K562 (cell line): Measurements from ENCODE around the gene DCAF8. TPM values are rescaled to one million over a fixed set of nuclear protein-coding genes. Genes with fewer than 3 reads are reported as not detected.

ENCODE experiments used
- ATAC-seq: fragments of 200-7000 bp; cut with Tn5 transposase; 3 replicates; pipeline ENCODE4 v1.9.1; 2020; ENCODE audit warnings: moderate library complexity
- BruUV-seq: library from RNA; stranded (reverse); fragments of 400-500 nt; replicated peaks from 2 replicates; lab custom pipeline; 2021; lab: Mats Ljungman, UMichigan
- CTCF ChIA-PET: fragments of 300-600 bp; formaldehyde crosslinking; extraction: SDS; loops from one replicate; lab custom pipeline; 2021; ENCODE audit warnings: low intra/inter-chr PET ratio; lab: Yijun Ruan, JAX
- POLR2A ChIA-PET: fragments of 300-600, 350-650 bp; sonication (Branson Sonifier 250); formaldehyde crosslinking; extraction: SDS; loops from one replicate; lab custom pipeline; 2021; ENCODE audit warnings: antibody characterized with exemption, inconsistent platforms; lab: Yijun Ruan, JAX
- DNase-seq, 4 experiments: peaks; one replicate each; pipeline versions ENCODE4 v3.0.0 to v3.0.0-alpha.2; 2011 to 2018; ENCODE audit warnings: low spot score in 3 of 4, mixed read lengths in 3 of 4; ENCODE audit errors: extremely low read depth in 1 of 4
- FAIRE-seq: peaks from 2 replicates; lab custom pipeline; 2011; peaks lifted over from hg19 to GRCh38; lab: Jason Lieb, UNC
- H2AFZ ChIP-seq: 2 replicates; pipeline ENCODE4 v1.6.0; 2011; ENCODE audit warnings: low read depth, low read length, control low read depth, inconsistent platforms
- H3K27ac ChIP-seq: fragments of 200-600 bp; 3 replicates; pipeline ENCODE4 v1.8.0; 2011; ENCODE audit warnings: low read depth, mild to moderate bottlenecking, control low read depth, inconsistent platforms, low read length, moderate library complexity, mixed read lengths; ENCODE audit errors: extremely low read depth
- H3K27me3 ChIP-seq, 2 experiments: fragments of 300-600 bp in 1 of 2; 2 replicates in 1 of 2; 3 replicates in 1 of 2; pipeline versions ENCODE4 v1.6.0 to v1.8.0; 2011; ENCODE audit warnings: inconsistent platforms in 2 of 2, low read length in 2 of 2, mild to moderate bottlenecking in 1 of 2, mixed read lengths in 1 of 2, moderate library complexity in 1 of 2; ENCODE audit not compliant: control insufficient read depth in 2 of 2, insufficient read depth in 2 of 2
- H3K36me3 ChIP-seq: fragments of 300-600 bp; 3 replicates; pipeline ENCODE4 v1.8.0; 2011; ENCODE audit warnings: mild to moderate bottlenecking, low read length, inconsistent platforms; ENCODE audit not compliant: control insufficient read depth, insufficient read depth
- H3K4me1 ChIP-seq, 2 experiments: fragments of 200-600 bp in 1 of 2; replicated peaks in 1 of 2; 2 replicates in 1 of 2; 3 replicates in 1 of 2; pipeline versions ENCODE4 v1.5.1 to v1.8.0; 2011; ENCODE audit warnings: inconsistent platforms in 2 of 2, low read length in 2 of 2, mild to moderate bottlenecking in 1 of 2, mixed read lengths in 1 of 2, moderate library complexity in 1 of 2; ENCODE audit not compliant: control insufficient read depth in 2 of 2, insufficient read depth in 2 of 2
- H3K4me2 ChIP-seq: 2 replicates; pipeline ENCODE4 v1.6.1; 2011; ENCODE audit warnings: low read length, control low read depth, inconsistent platforms, mixed read lengths; ENCODE audit not compliant: insufficient read depth
- H3K4me3 ChIP-seq: fragments of 200-600 bp; sonication (generic), shearing (Covaris generic); 2 replicates; pipeline ENCODE4 v1.5.1; 2016; ENCODE audit warnings: control low read depth, inconsistent platforms
- H3K79me2 ChIP-seq: fragments of 200-600 bp; 3 replicates; pipeline ENCODE4 v1.8.0; 2011; ENCODE audit warnings: low read length, inconsistent platforms; ENCODE audit not compliant: control insufficient read depth, insufficient read depth
- H3K9ac ChIP-seq, 2 experiments: 2 replicates each; pipeline versions ENCODE4 v1.6.0 to v1.6.1; 2011; ENCODE audit warnings: low read depth in 2 of 2, low read length in 2 of 2, control low read depth in 1 of 2, inconsistent platforms in 1 of 2, mild to moderate bottlenecking in 1 of 2, mixed read lengths in 1 of 2; ENCODE audit not compliant: insufficient read depth in 1 of 2
- H3K9me1 ChIP-seq: one replicate; pipeline ENCODE4 v1.6.0; 2011; ENCODE audit warnings: inconsistent platforms, mild to moderate bottlenecking, low read length, moderate library complexity; ENCODE audit not compliant: control insufficient read depth, insufficient read depth
- H3K9me3 ChIP-seq: replicated peaks from 2 replicates; pipeline ENCODE4 v1.5.1; 2011; ENCODE audit warnings: low read depth, low read length, inconsistent platforms; ENCODE audit not compliant: control insufficient read depth, insufficient read depth
- H4K20me1 ChIP-seq: replicated peaks from 2 replicates; pipeline ENCODE4 v1.6.1; 2011; ENCODE audit warnings: low read length, inconsistent platforms, mixed read lengths; ENCODE audit not compliant: control insufficient read depth, insufficient read depth
- ADNP ChIP-seq: fragments of 200-800 bp; sonication (Bioruptor generic); IDR thresholded peaks from 2 replicates; pipeline ENCODE4 v1.6.1; 2016; ENCODE audit warnings: missing genetic modification characterization, missing compliant biosample characterization
- ATF2 ChIP-seq: sonication (generic); formaldehyde crosslinking; IDR thresholded peaks from 2 replicates; pipeline ENCODE4 v1.8.1; 2022; ENCODE audit warnings: missing genetic modification reagents
- CEBPG ChIP-seq, 3 experiments: fragments of 200-800 bp in 1 of 3; sonication (Bioruptor generic) in 1 of 3; sonication (generic) in 1 of 3; formaldehyde crosslinking in 1 of 3; IDR thresholded peaks in 2 of 3; conservative IDR thresholded peaks in 1 of 3; 2 replicates each; pipeline versions ENCODE4 v1.6.1 to v1.8.0; 2016 to 2022; ENCODE audit warnings: missing compliant biosample characterization in 2 of 3, missing genetic modification characterization in 2 of 3, mild to moderate bottlenecking in 1 of 3, missing genetic modification reagents in 1 of 3
- CHCHD3 ChIP-seq: fragments of 250-450 bp; sonication (Bioruptor Pico); IDR thresholded peaks from 2 replicates; pipeline ENCODE4 v2.1.2; 2022; ENCODE audit warnings: mild to moderate bottlenecking
- ETS1 ChIP-seq: conservative IDR thresholded peaks from 2 replicates; pipeline ENCODE4 v1.6.1; 2011; ENCODE audit warnings: low read depth, mild to moderate bottlenecking, low read length; ENCODE audit not compliant: control insufficient read depth
- JUNB ChIP-seq: fragments of 450-650 bp; formaldehyde crosslinking; conservative IDR thresholded peaks from 2 replicates; pipeline ENCODE4 v1.4.0; 2020; ENCODE audit warnings: mild to moderate bottlenecking
- MIER1 ChIP-seq: fragments of 450-650 bp; IDR thresholded peaks from 2 replicates; pipeline ENCODE4 v1.6.1; 2016; ENCODE audit warnings: antibody characterized with exemption, mild to moderate bottlenecking, low read depth
- RBFOX2 ChIP-seq: fragments of 200-400 bp; formaldehyde crosslinking; IDR thresholded peaks from 2 replicates; pipeline ENCODE4 v1.6.1; 2017; ENCODE audit warnings: low read depth, mild to moderate bottlenecking, low read length, moderate library complexity
- ZFX ChIP-seq: sonication (generic); formaldehyde crosslinking; IDR thresholded peaks from 2 replicates; pipeline ENCODE4 v1.8.0; 2022; ENCODE audit warnings: mild to moderate bottlenecking, missing genetic modification reagents, moderate library complexity
- ZNF431 ChIP-seq: sonication (generic); formaldehyde crosslinking; IDR thresholded peaks from 2 replicates; pipeline ENCODE4 v1.8.0; 2022; ENCODE audit warnings: mild to moderate bottlenecking, missing genetic modification reagents
- WGBS: fragments of 100-300 bp; shearing (Covaris generic); methylation state at CpG from one replicate; pipeline ENCODE4 v1.1.6; 2016; ENCODE audit warnings: low coverage, mixed read lengths; ENCODE audit not compliant: insufficient coverage; ENCODE audit errors: missing lambda C conversion rate; 5-methylcytosine and 5-hydroxymethylcytosine counted together
- in situ Hi-C: fragments of 300-500 bp; cut with MboI; formaldehyde crosslinking; loops from 4 replicates; pipeline ENCODE4 v1.15.0; 2018; ENCODE audit warnings: inconsistent platforms, mixed read lengths
- intact Hi-C: fragments of 100-400 bp; cut with micrococcal nuclease; formaldehyde crosslinking; loops from 2 replicates; pipeline ENCODE4 v1.14.2; 2022
- polyA plus RNA-seq, 8 experiments: library from polyadenylated mRNA; depleted of rRNA in 4 of 8; stranded (reverse) in 5 of 8; unstranded in 3 of 8; fragments of >200 nt; fragmentation: Nextera tagmentation in 2 of 8; fragmentation: Illumina TruSeq in 1 of 8; extraction: Ambion mirVana in 2 of 8; extraction: Trizol in 1 of 8; gene quantifications; 2 replicates each; pipeline versions ENCODE4 v1.2.1 to v1.2.3, GENCODE V29; 2011 to 2014; ENCODE audit warnings: inconsistent platforms in 1 of 8, missing spikeins in 1 of 8
- total RNA-seq, 7 experiments: library from RNA; depleted of rRNA in 6 of 7; stranded (reverse); fragments of >200 nt in 6 of 7; fragmentation: Illumina TruSeq in 2 of 7; extraction: Trizol in 2 of 7; gene quantifications; 2 replicates each; pipeline versions ENCODE4 v1.2.1 to v1.2.3, GENCODE V29; 2011 to 2021; ENCODE audit warnings: low replicate concordance in 1 of 7

DCAF8 gene
- total and polyA plus RNA-seq, 9 of the 15 experiments (the other 6 are each of a cell fraction or from before 2014, with no cell fraction given) = 11.6 to 149 (median 81.3) TPM

- TF ChIP-seq ZFX (CRISPR knock-in tag) = no peak
- TF ChIP-seq ADNP (tag) = no peak
- no peak for ATAC-seq
- H3K27ac ChIP-seq = no peak overlapping the region
- no peak overlapping the region for H3K4me3 ChIP-seq
- H3K9me3 ChIP-seq = no peaks in the 10 kb centered on the region
- peaks cover 16 to 44% of the 10 kb centered on the region in 2 experiments; a peak in 4 of 5 replicates for H3K27me3 ChIP-seq
- ChIA-PET CTCF (interaction anchor here (1.2 to 2.4 kb wide), 5 partner anchors 27 to 184 kb away, joined by 3 to 13 read pairs (median 10); no protein-coding TSS in a partner anchor), POLR2A (interaction anchor here (0.6 to 1.6 kb wide), 3 partner anchors 23 to 30 kb away, joined by 3 to 9 read pairs (median 4); no protein-coding TSS in a partner anchor)
- intact Hi-C loops = loop anchor here (2.0 to 10.0 kb wide), 2 partner anchors 91 to 413 kb away; no protein-coding TSS in a partner anchor
- no peak overlapping the region for H2AFZ ChIP-seq
- in situ Hi-C loops = no loop called here
- H4K20me1 ChIP-seq = no peaks in the 10 kb centered on the region
- H3K79me2 ChIP-seq = no peaks in the 10 kb centered on the region
- DNase-seq = no peak
- H3K4me1 ChIP-seq = peaks cover 4 to 10% of the 10 kb centered on the region in 2 experiments
- no peak overlapping the region for H3K4me2 ChIP-seq
- H3K9ac ChIP-seq = no peak overlapping the region
- no TSS peak for BruUV-seq
- no peaks in the 10 kb centered on the region; the same call in 2 of the 3 replicates for H3K36me3 ChIP-seq
- FAIRE-seq = no peak
- H3K9me1 ChIP-seq = no peaks in the 10 kb centered on the region
These were observed 70.1 kb downstream of the DCAF8 start for GRCh38 chr1:160192234-160192633.

GRCh38 chr1:160191756-160192155 is 70.6 kb downstream of the DCAF8 start:
- BruUV-seq = no TSS peak
- in situ Hi-C loops = no loop called here
- FAIRE-seq (no peak), ATAC-seq (no peak), DNase-seq (no peak)
- POLR2A ChIA-PET = interaction anchor here (0.6 to 1.6 kb wide), 3 partner anchors 23 to 230 kb away, joined by 3 to 4 read pairs (median 3); no protein-coding TSS in a partner anchor
- Histone ChIP-seq H3K9ac (peak overlapping the region in 1 of 2 experiments; percentile 36; a peak in 1 of 4 replicates), H4K20me1 (no peaks in the 10 kb centered on the region), H3K9me1 (no peaks in the 10 kb centered on the region), H2AFZ (no peak overlapping the region), H3K27me3 (peaks cover 16 to 49% of the 10 kb centered on the region in 2 experiments; a peak in 4 of 5 replicates), H3K4me1 (peaks cover 4 to 10% of the 10 kb centered on the region in 2 experiments), H3K4me2 (no peak overlapping the region), H3K4me3 (no peak overlapping the region), H3K36me3 (no peaks in the 10 kb centered on the region; the same call in 2 of the 3 replicates), H3K79me2 (no peaks in the 10 kb centered on the region), H3K27ac (no peak overlapping the region), H3K9me3 (no peaks in the 10 kb centered on the region)
- intact Hi-C loops = loop anchor here (2.0 to 10.0 kb wide), 2 partner anchors 91 to 413 kb away; no protein-coding TSS in a partner anchor
- no peak for TF ChIP-seq ZNF431 (CRISPR knock-in tag)
- TF ChIP-seq RBFOX2 = no peak
- no peak for TF ChIP-seq CHCHD3 (CRISPR knock-in tag)
- TF ChIP-seq ETS1 = no peak
- TF ChIP-seq ATF2 = no peak
- no peak for TF ChIP-seq JUNB (CRISPR knock-in tag)
- TF ChIP-seq CEBPG (CRISPR knock-in tag; IDR thresholded peaks at IDR 0.05) = no peak
- no peak for TF ChIP-seq CEBPG (tag; conservative IDR thresholded peaks at IDR 0.05 in 1 of 2, IDR thresholded peaks at IDR 0.05 in 1 of 2)
- no peak for TF ChIP-seq MIER1
- 0% methylated on average over 3 of the region's 3 CpGs for WGBS
- CTCF ChIA-PET = interaction anchor here (1.5 to 2.4 kb wide), 3 partner anchors 28 to 100 kb away, joined by 3 to 13 read pairs (median 10); no protein-coding TSS in a partner anchor
